AG08395 (cell line): ENCODE results near the gene SLC46A2.
A peak's percentile ranks its signal among the peaks of the same experiment; 100 is the strongest.

Source experiments
- DNase-seq: peaks from one replicate; pipeline ENCODE4 v3.0.0; 2012; ENCODE audit warnings: mixed read lengths, low spot score

The SLC46A2 gene

DNA sequence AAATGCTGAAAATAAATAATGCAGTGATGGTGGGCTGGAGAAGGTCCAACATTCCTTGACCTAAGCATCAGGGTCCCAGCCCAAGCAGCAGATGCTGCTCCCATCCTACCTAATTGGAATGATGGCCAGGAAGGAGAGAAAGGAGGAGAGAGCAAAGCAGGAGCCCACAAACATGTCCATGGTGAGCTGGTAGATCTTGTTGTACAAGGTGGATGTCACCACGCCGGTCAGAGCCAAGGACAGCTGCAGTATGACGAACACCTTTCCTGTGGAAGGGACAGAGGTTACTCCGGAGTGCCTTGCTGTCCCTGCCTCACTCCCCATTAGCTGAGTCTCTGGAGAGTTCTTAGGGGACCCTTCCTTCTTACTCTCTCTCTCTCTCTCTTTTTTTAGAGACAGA lies 4.3 kb downstream of the SLC46A2 start:
- no peak for DNase-seq

GRCh38 chr9:112885324-112885723 lies 5.4 kb downstream of the SLC46A2 start:
- DNase-seq = no peak

GRCh38 chr9:112884721-112885120 lies 6.0 kb downstream of the SLC46A2 start:
- DNase-seq = no peak

- DNase-seq = peak; percentile 67
These were observed 6.6 kb downstream of the SLC46A2 start for GRCh38 chr9:112884101-112884500.

DNA sequence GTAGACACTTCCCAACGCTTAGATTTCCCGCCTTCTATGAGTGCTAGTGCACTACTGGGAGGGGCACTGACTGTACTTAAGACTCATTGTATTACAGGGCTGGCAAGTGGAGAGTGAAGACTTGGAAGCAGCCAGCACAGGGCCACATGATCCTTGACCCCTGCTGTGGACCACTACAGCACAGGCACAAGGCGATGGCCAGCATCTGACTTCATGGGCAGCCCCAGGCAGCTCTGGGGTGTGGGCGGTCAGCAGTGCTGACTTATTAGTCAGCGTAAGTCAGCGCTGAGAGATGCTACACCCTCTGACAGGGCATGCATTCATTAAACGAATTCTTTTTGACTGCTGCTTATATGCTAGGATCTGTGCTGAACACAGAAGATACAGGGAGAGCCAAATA lies 9.3 kb downstream of the SLC46A2 start:
- no peak for DNase-seq

DNA sequence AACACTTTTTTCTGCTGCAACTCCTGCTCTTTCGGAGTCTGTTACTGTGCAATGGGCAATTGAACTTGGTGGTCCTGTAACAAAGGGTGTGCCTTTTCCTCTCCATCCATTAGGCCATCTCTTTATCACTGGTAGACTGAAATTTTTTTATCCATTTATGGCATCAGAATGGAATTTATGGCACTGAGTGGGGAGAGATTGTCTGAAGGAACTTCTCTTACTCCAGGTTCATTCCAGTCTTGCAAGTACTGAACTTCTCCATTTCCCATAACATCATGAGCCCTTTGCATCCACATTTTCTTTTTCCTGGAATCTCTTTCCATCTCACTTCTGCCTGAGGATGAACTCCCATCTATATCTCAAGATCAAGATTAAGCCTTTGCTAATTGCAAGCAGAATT lies 10.0 kb downstream of the SLC46A2 start:
- DNase-seq = no peak

GRCh38 chr9:112878752-112879151 lies 11.9 kb downstream of the SLC46A2 start:
- no peak for DNase-seq

DNA sequence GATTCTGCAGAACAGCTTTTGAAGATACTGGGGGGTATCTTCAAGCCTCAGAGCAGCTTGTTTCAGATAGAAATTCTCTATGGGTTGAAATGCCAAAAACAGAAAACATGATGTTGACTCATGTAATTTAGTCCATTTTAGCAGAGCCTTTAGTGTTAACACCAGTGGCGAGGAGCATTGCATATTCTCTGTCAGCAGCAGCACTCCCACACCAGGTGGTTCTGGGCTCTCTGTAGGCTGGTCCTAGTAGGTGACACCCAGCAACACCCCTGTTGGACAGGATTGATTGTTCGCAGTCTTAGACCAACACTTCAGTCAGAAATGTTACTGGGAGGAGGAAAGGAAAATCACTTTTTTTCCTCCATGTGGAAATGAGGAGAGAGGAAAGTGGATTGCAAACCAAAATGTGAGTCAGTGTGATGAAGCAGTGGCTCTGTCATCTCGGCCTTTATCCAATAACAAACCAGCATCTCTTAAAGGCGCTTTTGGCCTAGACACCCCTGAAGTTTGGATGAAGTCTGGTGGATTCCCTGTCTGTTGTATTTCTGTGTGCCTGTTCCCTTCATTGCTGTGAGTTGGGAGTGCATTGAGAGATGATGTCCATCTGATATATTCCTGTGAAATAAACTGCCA lies 16.8 kb downstream of the SLC46A2 start:
- DNase-seq = peak; percentile 26

DNA sequence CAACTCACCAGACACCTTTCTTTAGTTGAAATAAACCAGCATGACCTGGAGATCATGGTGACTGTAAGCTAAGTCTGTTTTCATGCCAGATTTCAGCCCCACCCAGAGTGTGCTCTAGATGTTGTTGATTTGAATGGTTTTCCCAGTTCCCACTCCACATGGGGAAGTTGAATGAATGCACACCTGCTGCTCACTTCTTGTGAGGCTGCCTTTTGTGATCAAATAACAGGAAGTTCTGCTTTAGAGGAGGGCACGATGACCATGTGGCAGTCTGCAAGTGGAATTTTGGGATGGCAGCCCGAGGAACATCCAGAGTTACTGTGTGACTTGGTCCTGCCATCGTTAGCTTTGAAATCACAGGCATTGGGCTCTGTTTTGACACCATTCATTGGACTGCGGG lies 18.7 kb downstream of the SLC46A2 start:
- DNase-seq = no peak

DNA sequence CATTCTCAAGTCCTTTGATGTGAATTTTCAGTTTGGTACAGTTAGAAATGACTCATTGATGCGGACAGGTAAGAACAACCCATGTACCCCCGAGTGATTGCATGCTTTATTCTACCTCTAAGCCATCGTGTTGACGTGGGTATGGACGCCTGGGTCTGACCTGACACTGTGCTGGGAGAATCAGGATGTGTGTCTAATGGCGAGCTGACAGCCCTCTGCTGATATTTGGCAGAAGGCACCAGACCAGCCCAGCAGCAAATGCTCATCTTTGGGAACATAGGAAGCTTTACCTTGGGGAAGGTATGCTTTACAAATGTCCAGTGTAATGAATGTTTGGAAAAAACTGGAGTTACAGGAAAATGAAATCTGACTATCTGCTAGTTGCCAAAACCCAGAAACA lies 20.1 kb downstream of the SLC46A2 start:
- DNase-seq = no peak

DNA sequence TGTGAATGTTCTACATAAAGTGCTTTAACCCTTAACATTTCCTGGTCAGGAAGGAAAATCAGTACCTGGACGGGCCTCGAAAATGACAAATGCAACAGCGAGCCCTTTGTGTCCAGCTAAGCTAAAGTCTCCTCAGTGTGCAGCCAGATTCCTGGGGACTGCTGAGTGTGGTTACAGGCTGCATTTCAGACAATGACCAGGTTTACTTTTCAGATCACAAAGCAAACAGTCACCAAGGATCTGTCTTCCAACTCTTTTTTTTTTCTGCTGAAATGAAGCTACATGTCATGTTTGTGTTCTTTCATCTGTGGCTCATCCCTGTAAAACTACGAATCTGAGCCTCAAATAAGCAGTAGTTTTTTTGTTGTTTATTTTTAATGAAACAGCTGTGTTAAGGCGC lies 20.8 kb downstream of the SLC46A2 start:
- DNase-seq = no peak

DNA sequence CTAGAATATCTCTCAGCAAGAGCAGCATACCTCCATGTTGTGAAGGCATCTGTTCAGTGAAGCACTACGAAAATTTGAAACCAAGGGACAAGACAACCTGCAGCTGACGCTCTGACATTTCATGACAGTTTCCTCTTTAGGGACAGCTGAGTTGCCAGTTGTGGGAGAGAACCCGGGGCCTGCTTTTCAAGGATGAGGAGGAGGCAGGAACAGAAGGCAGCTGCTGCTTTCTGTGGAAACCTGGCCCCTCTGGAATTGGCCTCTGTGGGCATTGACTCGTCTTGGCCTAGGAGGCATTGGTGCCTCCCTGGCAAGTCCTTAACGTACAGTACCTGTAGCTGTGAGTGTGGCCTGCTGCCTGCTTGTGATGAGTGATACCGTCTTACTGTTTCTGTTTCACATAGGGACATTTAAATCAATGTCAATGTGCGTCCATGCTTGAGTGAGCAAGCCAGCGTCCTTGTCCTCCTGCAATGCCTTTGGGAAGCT lies 21.6 kb downstream of the SLC46A2 start:
- no peak for DNase-seq

GRCh38 chr9:112868461-112868860 lies 22.2 kb downstream of the SLC46A2 start:
- DNase-seq = no peak

- peak; percentile 93 for DNase-seq
These were observed 23.2 kb downstream of the SLC46A2 start for GRCh38 chr9:112867275-112867991.

DNA sequence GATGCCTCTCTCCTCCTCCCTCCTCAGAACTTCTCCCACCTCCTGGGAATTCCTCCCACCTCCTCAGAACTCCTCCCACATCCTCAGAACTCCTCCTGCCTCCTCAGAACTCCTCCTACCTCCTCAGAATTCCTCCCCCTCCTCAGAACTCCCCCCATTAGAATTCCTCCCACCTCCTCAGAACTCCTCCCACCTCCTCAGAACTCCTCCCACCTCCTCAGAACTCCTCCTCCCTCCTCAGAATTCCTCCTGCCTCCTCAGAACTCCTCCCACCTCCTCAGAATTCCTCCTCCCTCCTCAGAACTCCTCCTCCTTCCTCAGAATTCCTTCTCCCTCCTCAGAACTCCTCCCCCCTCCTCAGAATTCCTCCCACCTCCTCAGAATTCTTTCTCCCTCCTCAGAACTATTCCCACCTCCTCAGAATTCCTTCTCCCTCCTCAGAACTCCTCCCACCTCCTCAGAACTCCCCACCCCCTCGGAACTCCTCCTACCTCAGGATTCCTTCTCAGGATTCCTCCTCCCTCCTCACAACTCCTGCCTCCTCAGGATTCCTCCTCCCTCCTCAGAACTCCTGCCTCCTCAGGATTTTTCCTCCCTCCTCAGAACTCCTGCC lies 23.9 kb downstream of the SLC46A2 start:
- peak; percentile 22 for DNase-seq

GRCh38 chr9:112864982-112865381 lies 25.7 kb downstream of the SLC46A2 start:
- no peak for DNase-seq

GRCh38 chr9:112864403-112864802 lies 26.3 kb downstream of the SLC46A2 start:
- no peak for DNase-seq

- no peak for DNase-seq
These were observed 26.9 kb downstream of the SLC46A2 start for GRCh38 chr9:112863746-112864145.

DNA sequence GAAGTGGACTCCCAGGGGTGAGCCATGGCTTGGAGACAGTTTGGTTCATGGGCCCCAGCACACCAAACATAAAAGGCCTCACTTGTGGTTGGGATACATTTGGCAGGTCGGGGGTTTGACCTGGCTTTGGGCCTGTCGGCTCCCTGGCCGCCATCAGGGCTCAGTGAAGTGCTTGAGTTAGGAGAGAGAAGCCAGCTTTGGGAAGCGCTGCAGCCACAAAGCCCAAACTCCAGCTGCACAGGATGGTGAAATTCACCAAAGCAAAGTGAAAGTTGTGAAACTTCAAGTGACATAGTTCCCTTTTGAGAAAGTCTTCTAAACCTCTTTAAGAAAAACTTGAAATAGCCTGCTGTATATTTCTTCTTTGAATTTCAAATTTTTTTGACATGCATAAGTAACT lies 27.5 kb downstream of the SLC46A2 start:
- DNase-seq = no peak

DNA sequence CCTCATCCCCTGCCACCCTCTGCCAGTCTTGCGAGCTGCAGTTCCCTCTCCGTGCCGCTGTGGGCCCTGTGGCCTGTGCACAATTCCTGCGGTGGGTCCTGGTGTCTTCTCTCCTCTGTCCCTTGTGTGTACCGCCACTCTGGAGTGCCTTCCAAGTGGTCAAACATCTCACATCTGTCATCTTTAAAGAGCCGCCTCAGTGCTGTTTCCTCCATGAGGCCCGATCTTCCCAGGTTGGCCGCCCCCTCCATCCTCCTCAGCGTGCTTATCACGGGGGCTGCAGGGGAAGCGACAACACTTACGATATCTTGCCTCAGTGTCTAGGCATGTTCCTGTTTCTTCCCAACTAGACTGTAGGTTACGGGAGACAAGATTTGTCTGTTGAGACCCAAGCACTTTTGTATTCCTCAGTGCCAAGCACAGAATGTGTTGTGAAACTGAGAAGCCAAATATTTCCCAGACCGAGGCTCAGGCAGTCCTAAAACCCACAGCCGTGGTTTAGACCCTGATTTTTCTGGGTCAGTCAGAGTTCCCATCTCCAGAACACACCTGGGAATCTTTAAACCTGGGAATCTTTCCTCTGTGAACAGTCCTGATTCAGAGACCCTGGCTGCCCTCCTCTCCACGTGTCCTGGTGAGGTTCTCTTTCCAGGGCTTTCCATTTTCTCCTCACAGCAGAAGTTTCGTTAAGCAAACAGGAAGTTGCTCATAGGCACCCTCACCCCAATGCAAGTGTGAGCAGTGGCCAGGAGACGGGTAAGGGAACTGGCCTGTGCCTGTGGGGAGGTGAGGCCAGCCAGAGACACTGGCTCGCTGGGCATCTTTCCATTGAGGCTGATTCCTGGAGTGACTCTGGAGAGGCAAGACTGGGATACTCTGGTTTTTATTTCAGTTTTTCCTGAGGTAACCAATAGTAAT lies 28.8 kb downstream of the SLC46A2 start:
- DNase-seq = no peak

- DNase-seq = no peak
These were observed 29.5 kb downstream of the SLC46A2 start for GRCh38 chr9:112861155-112861554.

DNA sequence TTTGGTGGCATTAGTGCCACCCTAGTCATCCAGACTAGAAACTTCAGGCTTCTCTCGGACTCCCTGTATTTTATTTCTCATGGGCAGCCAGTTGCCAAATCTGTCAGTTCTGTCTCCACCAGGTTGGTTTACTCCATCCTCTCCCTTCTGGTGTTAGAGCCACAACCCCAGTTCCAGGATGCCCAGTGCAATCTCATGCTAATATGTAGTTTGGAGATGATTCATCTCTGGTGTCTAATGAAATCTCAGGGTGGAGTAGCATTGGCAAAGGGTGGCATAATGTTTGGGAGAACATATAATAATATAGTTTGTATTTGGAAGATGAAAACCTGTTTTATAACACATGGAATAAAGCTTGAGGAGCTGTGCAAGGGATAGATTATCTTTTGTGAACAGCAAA lies 30.2 kb downstream of the SLC46A2 start:
- no peak for DNase-seq
